Colon (tissue), 2 donors: ENCODE measurements around the gene GPR55.

Experiments used
- FAIRE-seq: peaks from 2 replicates; lab custom pipeline; 2012; peaks lifted over from hg19 to GRCh38; lab: Jason Lieb, UNC
- donor health status: control.
- donor health status: control.

The GPR55 gene

GRCh38 chr2:230900336-230900995 lies 24.6 kb downstream of the GPR55 start:
- FAIRE-seq = no peak

GRCh38 chr2:230899786-230900185 lies 25.3 kb downstream of the GPR55 start:
- no peak for FAIRE-seq

- no peak for FAIRE-seq
These were observed 25.8 kb downstream of the GPR55 start for GRCh38 chr2:230899287-230899686.

- no peak for FAIRE-seq
These were observed 26.3 kb downstream of the GPR55 start for GRCh38 chr2:230898713-230899091.

GRCh38 chr2:230898016-230898712 lies 26.9 kb downstream of the GPR55 start:
- FAIRE-seq = no peak

- no peak for FAIRE-seq
These were observed 28.5 kb downstream of the GPR55 start for GRCh38 chr2:230896346-230897115.

GRCh38 chr2:230895536-230896345 lies 29.3 kb downstream of the GPR55 start:
- no peak for FAIRE-seq

- no peak for FAIRE-seq
These were observed 30.9 kb downstream of the GPR55 start for GRCh38 chr2:230893841-230894781.

- no peak for FAIRE-seq
These were observed 31.7 kb downstream of the GPR55 start for GRCh38 chr2:230893338-230893737.

- no peak for FAIRE-seq
These were observed 33.5 kb downstream of the GPR55 start for GRCh38 chr2:230891509-230891908.

- no peak for FAIRE-seq
These were observed 34.0 kb downstream of the GPR55 start for GRCh38 chr2:230891064-230891463.

GRCh38 chr2:230890646-230891045 lies 34.4 kb downstream of the GPR55 start:
- FAIRE-seq = no peak

- FAIRE-seq = no peak
These were observed 35.0 kb downstream of the GPR55 start for GRCh38 chr2:230889911-230890601.

- FAIRE-seq = no peak
These were observed 36.1 kb downstream of the GPR55 start for GRCh38 chr2:230888824-230889400.

- no peak for FAIRE-seq
These were observed 37.7 kb downstream of the GPR55 start for GRCh38 chr2:230887342-230887741.

GRCh38 chr2:230886671-230887071 lies 38.4 kb downstream of the GPR55 start:
- no peak for FAIRE-seq

GRCh38 chr2:230886206-230886605 lies 38.8 kb downstream of the GPR55 start:
- no peak for FAIRE-seq

GRCh38 chr2:230885463-230886130 lies 39.4 kb downstream of the GPR55 start:
- no peak for FAIRE-seq

- no peak for FAIRE-seq
These were observed 43.2 kb downstream of the GPR55 start for GRCh38 chr2:230881840-230882239.

- peak; percentile 78 for FAIRE-seq
These were observed 45.2 kb downstream of the GPR55 start for GRCh38 chr2:230879891-230880290.
